ENCODE results near the gene HMCES. TPM values are rescaled to one million over a fixed set of nuclear protein-coding genes. Genes with fewer than 3 reads are reported as not detected.

Gene HMCES
- total and polyA plus RNA-seq, 2 of the 13 experiments (the other 11 are each of a cell fraction or from before 2014, with no cell fraction given), result 16.1 to 37.5 TPM

DNA sequence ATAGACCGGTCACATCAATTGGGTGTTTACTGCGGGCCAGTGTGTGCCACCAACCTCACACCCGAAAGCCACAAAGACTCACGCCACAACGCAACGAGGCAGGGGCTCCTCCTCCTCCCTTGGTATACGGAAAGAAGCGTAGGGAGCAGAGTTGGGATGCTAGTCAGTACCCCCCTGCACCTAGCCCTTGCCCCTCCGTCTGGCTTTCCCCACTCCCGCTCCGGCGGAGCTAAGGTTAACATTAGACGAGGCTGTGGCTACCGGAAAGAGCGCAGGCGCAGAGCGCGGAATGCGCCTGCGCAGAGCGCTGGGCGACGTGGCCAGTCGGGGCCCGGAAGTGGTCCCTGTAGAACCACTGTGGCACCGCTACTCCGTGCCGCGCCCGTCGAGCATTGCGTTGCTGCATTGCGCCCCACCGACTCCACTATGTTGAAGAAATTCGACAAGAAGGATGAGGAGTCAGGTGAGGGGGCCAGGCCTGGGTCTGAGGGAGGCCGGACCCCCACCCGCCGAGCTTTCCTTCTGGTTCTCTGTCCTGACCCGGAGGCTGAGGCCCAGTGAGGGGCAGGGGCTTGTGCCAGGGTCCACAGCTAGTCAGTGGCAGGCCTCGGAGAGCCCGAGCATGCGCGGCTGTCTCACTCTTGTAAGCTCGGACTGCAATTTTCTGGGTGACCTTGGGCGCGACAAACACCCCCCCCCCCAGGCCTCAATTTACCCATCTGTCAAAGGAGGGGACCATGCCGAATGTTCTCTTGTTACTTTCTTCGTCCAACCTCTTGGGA is 29.2 kb upstream of the HMCES start, which contains the start of gene COPG1 (continued):
- TF ChIP-seq, protein P1, sequence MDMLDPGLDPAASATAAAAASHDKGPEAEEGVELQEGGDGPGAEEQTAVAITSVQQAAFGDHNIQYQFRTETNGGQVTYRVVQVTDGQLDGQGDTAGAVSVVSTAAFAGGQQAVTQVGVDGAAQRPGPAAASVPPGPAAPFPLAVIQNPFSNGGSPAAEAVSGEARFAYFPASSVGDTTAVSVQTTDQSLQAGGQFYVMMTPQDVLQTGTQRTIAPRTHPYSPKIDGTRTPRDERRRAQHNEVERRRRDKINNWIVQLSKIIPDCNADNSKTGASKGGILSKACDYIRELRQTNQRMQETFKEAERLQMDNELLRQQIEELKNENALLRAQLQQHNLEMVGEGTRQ (IDR thresholded peaks at IDR 0.05; ENCODE audit: low read depth, low read length), result no peak
- TF ChIP-seq, protein P1 (CRISPR knock-in tag; IDR thresholded peaks at IDR 0.05; ENCODE audit: borderline replicate concordance), result no peak
- TF ChIP-seq, protein P2, sequence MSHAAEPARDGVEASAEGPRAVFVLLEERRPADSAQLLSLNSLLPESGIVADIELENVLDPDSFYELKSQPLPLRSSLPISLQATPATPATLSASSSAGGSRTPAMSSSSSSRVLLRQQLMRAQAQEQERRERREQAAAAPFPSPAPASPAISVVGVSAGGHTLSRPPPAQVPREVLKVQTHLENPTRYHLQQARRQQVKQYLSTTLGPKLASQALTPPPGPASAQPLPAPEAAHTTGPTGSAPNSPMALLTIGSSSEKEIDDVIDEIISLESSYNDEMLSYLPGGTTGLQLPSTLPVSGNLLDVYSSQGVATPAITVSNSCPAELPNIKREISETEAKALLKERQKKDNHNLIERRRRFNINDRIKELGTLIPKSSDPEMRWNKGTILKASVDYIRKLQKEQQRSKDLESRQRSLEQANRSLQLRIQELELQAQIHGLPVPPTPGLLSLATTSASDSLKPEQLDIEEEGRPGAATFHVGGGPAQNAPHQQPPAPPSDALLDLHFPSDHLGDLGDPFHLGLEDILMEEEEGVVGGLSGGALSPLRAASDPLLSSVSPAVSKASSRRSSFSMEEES (CRISPR knock-in tag; IDR thresholded peaks at IDR 0.05), result peak; percentile 44
- TF ChIP-seq ZFP36L1 (CRISPR knock-in tag; IDR thresholded peaks at IDR 0.05) (no peak), BORCS8-MEF2B (CRISPR knock-in tag; IDR thresholded peaks at IDR 0.05) (peak; percentile 87), NR2C2 (CRISPR knock-in tag; IDR thresholded peaks at IDR 0.05; ENCODE audit: borderline replicate concordance) (peak; percentile 86), RNF2 (conservative IDR thresholded peaks at IDR 0.05; ENCODE audit: low read depth) (no peak), ZFY (CRISPR knock-in tag; IDR thresholded peaks at IDR 0.05) (peak; percentile 99), ZNF598 (CRISPR knock-in tag; IDR thresholded peaks at IDR 0.05; ENCODE audit: borderline replicate concordance) (peak; percentile 89; the same call in 1 of the 2 replicates), ZNF572 (CRISPR knock-in tag; IDR thresholded peaks at IDR 0.05) (no peak), GTF2F1 (IDR thresholded peaks at IDR 0.05; ENCODE audit: low read length) (no peak), RXRB (CRISPR knock-in tag; IDR thresholded peaks at IDR 0.05; ENCODE audit: borderline replicate concordance) (peak; percentile 68; the same call in 1 of the 2 replicates), ZNF746 (CRISPR knock-in tag; IDR thresholded peaks at IDR 0.05) (no peak), ELF3 (CRISPR knock-in tag; IDR thresholded peaks at IDR 0.05) (peak; percentile 61; the same call in 1 of the 2 replicates), ZNF766 (CRISPR knock-in tag; IDR thresholded peaks at IDR 0.05; ENCODE audit: borderline replicate concordance) (0 out of 2 replicates have a peak, but pooled peaks have one; percentile 5), HOXD1 (CRISPR knock-in tag; IDR thresholded peaks at IDR 0.05) (no peak)
- TF ChIP-seq, protein P3, sequence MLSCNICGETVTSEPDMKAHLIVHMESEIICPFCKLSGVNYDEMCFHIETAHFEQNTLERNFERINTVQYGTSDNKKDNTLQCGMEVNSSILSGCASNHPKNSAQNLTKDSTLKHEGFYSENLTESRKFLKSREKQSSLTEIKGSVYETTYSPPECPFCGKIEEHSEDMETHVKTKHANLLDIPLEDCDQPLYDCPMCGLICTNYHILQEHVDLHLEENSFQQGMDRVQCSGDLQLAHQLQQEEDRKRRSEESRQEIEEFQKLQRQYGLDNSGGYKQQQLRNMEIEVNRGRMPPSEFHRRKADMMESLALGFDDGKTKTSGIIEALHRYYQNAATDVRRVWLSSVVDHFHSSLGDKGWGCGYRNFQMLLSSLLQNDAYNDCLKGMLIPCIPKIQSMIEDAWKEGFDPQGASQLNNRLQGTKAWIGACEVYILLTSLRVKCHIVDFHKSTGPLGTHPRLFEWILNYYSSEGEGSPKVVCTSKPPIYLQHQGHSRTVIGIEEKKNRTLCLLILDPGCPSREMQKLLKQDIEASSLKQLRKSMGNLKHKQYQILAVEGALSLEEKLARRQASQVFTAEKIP (CRISPR knock-in tag; IDR thresholded peaks at IDR 0.05; ENCODE audit: borderline replicate concordance), result no peak
- TF ChIP-seq, protein P4, sequence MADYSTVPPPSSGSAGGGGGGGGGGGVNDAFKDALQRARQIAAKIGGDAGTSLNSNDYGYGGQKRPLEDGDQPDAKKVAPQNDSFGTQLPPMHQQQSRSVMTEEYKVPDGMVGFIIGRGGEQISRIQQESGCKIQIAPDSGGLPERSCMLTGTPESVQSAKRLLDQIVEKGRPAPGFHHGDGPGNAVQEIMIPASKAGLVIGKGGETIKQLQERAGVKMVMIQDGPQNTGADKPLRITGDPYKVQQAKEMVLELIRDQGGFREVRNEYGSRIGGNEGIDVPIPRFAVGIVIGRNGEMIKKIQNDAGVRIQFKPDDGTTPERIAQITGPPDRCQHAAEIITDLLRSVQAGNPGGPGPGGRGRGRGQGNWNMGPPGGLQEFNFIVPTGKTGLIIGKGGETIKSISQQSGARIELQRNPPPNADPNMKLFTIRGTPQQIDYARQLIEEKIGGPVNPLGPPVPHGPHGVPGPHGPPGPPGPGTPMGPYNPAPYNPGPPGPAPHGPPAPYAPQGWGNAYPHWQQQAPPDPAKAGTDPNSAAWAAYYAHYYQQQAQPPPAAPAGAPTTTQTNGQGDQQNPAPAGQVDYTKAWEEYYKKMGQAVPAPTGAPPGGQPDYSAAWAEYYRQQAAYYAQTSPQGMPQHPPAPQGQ (CRISPR knock-in tag; IDR thresholded peaks at IDR 0.05; ENCODE audit: borderline replicate concordance), result no peak
- TF ChIP-seq, protein P5, sequence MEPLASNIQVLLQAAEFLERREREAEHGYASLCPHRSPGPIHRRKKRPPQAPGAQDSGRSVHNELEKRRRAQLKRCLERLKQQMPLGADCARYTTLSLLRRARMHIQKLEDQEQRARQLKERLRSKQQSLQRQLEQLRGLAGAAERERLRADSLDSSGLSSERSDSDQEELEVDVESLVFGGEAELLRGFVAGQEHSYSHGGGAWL (CRISPR knock-in tag; IDR thresholded peaks at IDR 0.05), result peak; percentile 44; the same call in 1 of the 2 replicates
- TF ChIP-seq, protein P6, sequence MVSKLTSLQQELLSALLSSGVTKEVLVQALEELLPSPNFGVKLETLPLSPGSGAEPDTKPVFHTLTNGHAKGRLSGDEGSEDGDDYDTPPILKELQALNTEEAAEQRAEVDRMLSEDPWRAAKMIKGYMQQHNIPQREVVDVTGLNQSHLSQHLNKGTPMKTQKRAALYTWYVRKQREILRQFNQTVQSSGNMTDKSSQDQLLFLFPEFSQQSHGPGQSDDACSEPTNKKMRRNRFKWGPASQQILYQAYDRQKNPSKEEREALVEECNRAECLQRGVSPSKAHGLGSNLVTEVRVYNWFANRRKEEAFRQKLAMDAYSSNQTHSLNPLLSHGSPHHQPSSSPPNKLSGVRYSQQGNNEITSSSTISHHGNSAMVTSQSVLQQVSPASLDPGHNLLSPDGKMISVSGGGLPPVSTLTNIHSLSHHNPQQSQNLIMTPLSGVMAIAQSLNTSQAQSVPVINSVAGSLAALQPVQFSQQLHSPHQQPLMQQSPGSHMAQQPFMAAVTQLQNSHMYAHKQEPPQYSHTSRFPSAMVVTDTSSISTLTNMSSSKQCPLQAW (CRISPR knock-in tag; IDR thresholded peaks at IDR 0.05), result no peak; the same call in 1 of the 2 replicates
